C4-2B (cell line): ENCODE results near the gene KLF14.
"Not testable (repeated sequence)": the region's sequence is repeated elsewhere in the genome, so short reads cannot be mapped to it uniquely, and the experiment has no call there.

Experiments used
- H3K27ac ChIP-seq: fragments of 450-650 bp; 2 replicates; pipeline ENCODE4 v1.5.1; 2017
- CTCF ChIP-seq: fragments of 450-650 bp; conservative IDR thresholded peaks from 2 replicates; pipeline ENCODE4 v1.5.1; 2017; ENCODE audit warnings: mild to moderate bottlenecking
- ZFX ChIP-seq: fragments of 450-650 bp; IDR thresholded peaks from 2 replicates; pipeline ENCODE4 v1.6.1; 2017

KLF14 gene

GRCh38 chr7:130708766-130709165 lies 25.2 kb downstream of the KLF14 start:
- no peak overlapping the region for H3K27ac ChIP-seq
- TF ChIP-seq ZFX (no peak), CTCF (no peak)

- TF ChIP-seq CTCF (no peak), ZFX (no peak)
- no peak overlapping the region for H3K27ac ChIP-seq
Measured at GRCh38 chr7:130708001-130708400, 26.0 kb downstream of the KLF14 start.

DNA sequence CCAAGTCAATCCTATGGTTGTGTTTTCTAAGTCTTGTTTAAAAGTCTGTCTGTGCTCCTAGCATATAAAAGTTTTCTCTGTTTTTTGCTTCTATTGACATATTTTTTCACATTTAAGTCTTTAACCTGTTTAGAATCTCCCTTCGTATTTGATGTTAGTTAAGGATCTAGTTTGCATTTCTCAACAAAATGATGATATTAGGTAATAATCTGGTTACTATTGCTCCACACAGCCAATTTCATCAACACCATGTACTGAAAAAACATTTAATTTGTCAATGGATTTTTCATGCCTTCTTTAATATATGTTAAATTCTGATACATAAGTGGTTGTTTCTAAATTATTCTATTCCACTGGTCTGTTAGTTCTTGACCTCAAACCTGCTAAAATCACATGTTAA lies 30.2 kb downstream of the KLF14 start:
- H3K27ac ChIP-seq = no peak overlapping the region
- TF ChIP-seq CTCF = no peak
- TF ChIP-seq ZFX = no peak

DNA sequence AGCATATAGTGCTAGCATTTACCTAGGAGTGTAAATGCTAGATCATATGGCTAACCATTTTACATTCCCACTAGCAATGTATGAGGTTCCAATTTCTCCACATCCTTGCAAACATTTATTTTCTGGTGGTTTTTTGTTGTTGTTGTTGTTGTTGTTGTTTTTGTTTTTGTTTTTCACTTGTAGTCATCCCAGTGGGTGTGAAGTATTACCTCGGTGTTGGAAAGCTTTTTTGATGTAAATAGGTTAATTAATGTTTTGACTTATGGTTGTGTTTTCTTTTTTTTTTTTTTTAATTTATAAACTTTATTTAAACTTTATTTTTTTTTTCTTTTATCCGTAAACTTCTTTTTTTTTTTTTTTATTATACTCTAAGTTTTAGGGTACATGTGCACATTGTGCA lies 32.4 kb downstream of the KLF14 start:
- H3K27ac ChIP-seq = no peak overlapping the region
- TF ChIP-seq ZFX (no peak), CTCF (no peak)

- H3K27ac ChIP-seq = no peak overlapping the region
- no peak for TF ChIP-seq ZFX
- TF ChIP-seq CTCF = no peak
Measured at GRCh38 chr7:130700760-130701159, 33.2 kb downstream of the KLF14 start.

GRCh38 chr7:130699686-130700085 lies 34.3 kb downstream of the KLF14 start:
- TF ChIP-seq CTCF (no peak), ZFX (no peak)
- no peak overlapping the region for H3K27ac ChIP-seq

- no peak overlapping the region for H3K27ac ChIP-seq
- TF ChIP-seq CTCF (no peak), ZFX (no peak)
Measured at GRCh38 chr7:130697820-130698219, 36.2 kb downstream of the KLF14 start.

- TF ChIP-seq ZFX (no peak), CTCF (peak; percentile 66)
- no peak overlapping the region for H3K27ac ChIP-seq
Measured at GRCh38 chr7:130695840-130696239, 38.2 kb downstream of the KLF14 start.

- not testable (repeated sequence) for H3K27ac ChIP-seq
Measured at GRCh38 chr7:130692396-130692795, 41.6 kb downstream of the KLF14 start.
